ENCODE results near the gene SDHC.
"Not testable (repeated sequence)": the region's sequence is repeated elsewhere in the genome, so short reads cannot be mapped to it uniquely, and the experiment has no call there.

Gene SDHC

GRCh38 chr1:161389691-161390558, 75.7 kb downstream of the SDHC start:
- TF ChIP-seq, protein P1, sequence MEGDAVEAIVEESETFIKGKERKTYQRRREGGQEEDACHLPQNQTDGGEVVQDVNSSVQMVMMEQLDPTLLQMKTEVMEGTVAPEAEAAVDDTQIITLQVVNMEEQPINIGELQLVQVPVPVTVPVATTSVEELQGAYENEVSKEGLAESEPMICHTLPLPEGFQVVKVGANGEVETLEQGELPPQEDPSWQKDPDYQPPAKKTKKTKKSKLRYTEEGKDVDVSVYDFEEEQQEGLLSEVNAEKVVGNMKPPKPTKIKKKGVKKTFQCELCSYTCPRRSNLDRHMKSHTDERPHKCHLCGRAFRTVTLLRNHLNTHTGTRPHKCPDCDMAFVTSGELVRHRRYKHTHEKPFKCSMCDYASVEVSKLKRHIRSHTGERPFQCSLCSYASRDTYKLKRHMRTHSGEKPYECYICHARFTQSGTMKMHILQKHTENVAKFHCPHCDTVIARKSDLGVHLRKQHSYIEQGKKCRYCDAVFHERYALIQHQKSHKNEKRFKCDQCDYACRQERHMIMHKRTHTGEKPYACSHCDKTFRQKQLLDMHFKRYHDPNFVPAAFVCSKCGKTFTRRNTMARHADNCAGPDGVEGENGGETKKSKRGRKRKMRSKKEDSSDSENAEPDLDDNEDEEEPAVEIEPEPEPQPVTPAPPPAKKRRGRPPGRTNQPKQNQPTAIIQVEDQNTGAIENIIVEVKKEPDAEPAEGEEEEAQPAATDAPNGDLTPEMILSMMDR (IDR thresholded peaks at IDR 0.05; ENCODE audit: insufficient read depth, low read length, poor library complexity, severe bottlenecking): no peak
- TF ChIP-seq EZH2phosphoT487 (conservative IDR thresholded peaks at IDR 0.05; ENCODE audit: low read length): no peak
- Histone ChIP-seq H3K9me2 (replicated peaks; ENCODE audit: insufficient read depth, low read length) (no peaks in the 10 kb centered on the region), H3K79me2 (ENCODE audit: insufficient read depth, low read length) (no peaks in the 10 kb centered on the region), H3K27me3 (ENCODE audit: low read length) (no peaks in the 10 kb centered on the region), H3K9ac (ENCODE audit: low read length) (peak overlapping the region; percentile 70), H3K9me3 (ENCODE audit: insufficient read depth, low read length) (no peaks in the 10 kb centered on the region), H3K4me3 (ENCODE audit: insufficient read depth, low read length, poor library complexity, severe bottlenecking) (peak overlapping the region; percentile 76), H2AFZ (ENCODE audit: low read depth, low read length, severe bottlenecking) (peak overlapping the region; percentile 99), H3K36me3 (ENCODE audit: low read length) (no peaks in the 10 kb centered on the region), H4K20me1 (ENCODE audit: low read depth, low read length) (no peaks in the 10 kb centered on the region), H3F3A (ENCODE audit: insufficient read depth) (0 out of 2 replicates have a peak, but pooled peaks cover 8% of the 10 kb centered on the region), H3K4me2 (ENCODE audit: low read depth, low read length, poor library complexity, severe bottlenecking) (peak overlapping the region; percentile 78), H3K27ac (ENCODE audit: low read depth, low read length) (no peak overlapping the region)

- no peaks in the 10 kb centered on the region for H3K27me3 ChIP-seq (ENCODE audit: low read length)
- H3K27ac ChIP-seq (ENCODE audit: low read depth, low read length): no peak overlapping the region
- peak overlapping the region; percentile 57 for H3K9ac ChIP-seq (ENCODE audit: low read length)
- no peaks in the 10 kb centered on the region for H3K36me3 ChIP-seq (ENCODE audit: low read length)
- H3K4me3 ChIP-seq (ENCODE audit: insufficient read depth, low read length, poor library complexity, severe bottlenecking): peak overlapping the region; percentile 46
- H4K20me1 ChIP-seq (ENCODE audit: low read depth, low read length): no peaks in the 10 kb centered on the region
- no peaks in the 10 kb centered on the region for H3K9me2 ChIP-seq (replicated peaks; ENCODE audit: insufficient read depth, low read length)
- peak overlapping the region; percentile 30 for H2AFZ ChIP-seq (ENCODE audit: low read depth, low read length, severe bottlenecking)
- no peaks in the 10 kb centered on the region for H3K9me3 ChIP-seq (ENCODE audit: insufficient read depth, low read length)
- 0 out of 2 replicates have a peak, but pooled peaks cover 8% of the 10 kb centered on the region for H3F3A ChIP-seq (ENCODE audit: insufficient read depth)
- H3K4me2 ChIP-seq (ENCODE audit: low read depth, low read length, poor library complexity, severe bottlenecking): peak overlapping the region; percentile 60
- no peak for TF ChIP-seq EZH2phosphoT487 (conservative IDR thresholded peaks at IDR 0.05; ENCODE audit: low read length)
- TF ChIP-seq, protein P1 (IDR thresholded peaks at IDR 0.05; ENCODE audit: insufficient read depth, low read length, poor library complexity, severe bottlenecking): no peak
- H3K79me2 ChIP-seq (ENCODE audit: insufficient read depth, low read length): no peaks in the 10 kb centered on the region
Observed at GRCh38 chr1:161390559-161390858, 76.3 kb downstream of the SDHC start.

GRCh38 chr1:161391136-161391535, 77.0 kb downstream of the SDHC start:
- not testable (repeated sequence) for H3K9me2 ChIP-seq (replicated peaks; ENCODE audit: insufficient read depth, low read length); H3K79me2 ChIP-seq (ENCODE audit: insufficient read depth, low read length); H3K4me3 ChIP-seq (ENCODE audit: insufficient read depth, low read length, poor library complexity, severe bottlenecking); H3K9ac ChIP-seq (ENCODE audit: low read length); H3K27me3 ChIP-seq (ENCODE audit: low read length); H3K36me3 ChIP-seq (ENCODE audit: low read length); H3K9me3 ChIP-seq (ENCODE audit: insufficient read depth, low read length); H4K20me1 ChIP-seq (ENCODE audit: low read depth, low read length); H3F3A ChIP-seq (ENCODE audit: insufficient read depth); H3K27ac ChIP-seq (ENCODE audit: low read depth, low read length)
- Histone ChIP-seq H3K4me2 (ENCODE audit: low read depth, low read length, poor library complexity, severe bottlenecking) (peak overlapping the region; percentile 60), H2AFZ (ENCODE audit: low read depth, low read length, severe bottlenecking) (peak overlapping the region; percentile 30)

DNA sequence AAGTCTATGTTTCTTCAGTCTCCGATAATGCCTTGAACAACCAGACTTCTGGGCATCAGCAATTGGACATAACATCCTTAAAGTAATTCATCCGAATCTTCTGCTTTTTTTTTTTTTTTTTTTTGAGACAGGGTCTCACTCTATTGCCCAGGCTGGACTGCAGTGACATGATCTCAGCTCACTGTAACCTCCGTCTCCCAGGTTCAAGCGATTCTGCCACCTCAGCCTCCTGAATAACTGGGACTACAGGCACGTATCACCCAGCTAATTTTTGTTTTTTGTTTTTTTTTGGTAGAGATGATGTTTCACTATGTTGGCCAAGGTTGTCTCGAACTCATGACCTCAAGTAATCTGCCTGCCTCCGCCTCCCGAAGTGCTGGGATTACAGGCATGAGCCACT, 77.4 kb downstream of the SDHC start:
- H3K27ac ChIP-seq (ENCODE audit: low read depth, low read length): no peak overlapping the region
- H3K9ac ChIP-seq (ENCODE audit: low read length): no peak overlapping the region
- H3K36me3 ChIP-seq (ENCODE audit: low read length): no peaks in the 10 kb centered on the region
- H3F3A ChIP-seq (ENCODE audit: insufficient read depth): 0 out of 2 replicates have a peak, but pooled peaks cover 8% of the 10 kb centered on the region
- no peaks in the 10 kb centered on the region for H3K79me2 ChIP-seq (ENCODE audit: insufficient read depth, low read length)
- no peaks in the 10 kb centered on the region for H3K9me2 ChIP-seq (replicated peaks; ENCODE audit: insufficient read depth, low read length)
- TF ChIP-seq, protein P1 (IDR thresholded peaks at IDR 0.05; ENCODE audit: insufficient read depth, low read length, poor library complexity, severe bottlenecking): no peak
- no peak for TF ChIP-seq EZH2phosphoT487 (conservative IDR thresholded peaks at IDR 0.05; ENCODE audit: low read length)
- H3K9me3 ChIP-seq (ENCODE audit: insufficient read depth, low read length): no peaks in the 10 kb centered on the region
- no peak overlapping the region for H2AFZ ChIP-seq (ENCODE audit: low read depth, low read length, severe bottlenecking)
- no peaks in the 10 kb centered on the region for H4K20me1 ChIP-seq (ENCODE audit: low read depth, low read length)
- no peak overlapping the region for H3K4me2 ChIP-seq (ENCODE audit: low read depth, low read length, poor library complexity, severe bottlenecking)
- no peak overlapping the region for H3K4me3 ChIP-seq (ENCODE audit: insufficient read depth, low read length, poor library complexity, severe bottlenecking)
- H3K27me3 ChIP-seq (ENCODE audit: low read length): no peaks in the 10 kb centered on the region

Measured in SU-DHL-6 (cell line).